Measurements from ENCODE around the gene RPL15.
A peak's percentile ranks its signal among the peaks of the same experiment; 100 is the strongest.
"Not testable (repeated sequence)": the region's sequence is repeated elsewhere in the genome, so short reads cannot be mapped to it uniquely, and the experiment has no call there.

RPL15 gene

DNA sequence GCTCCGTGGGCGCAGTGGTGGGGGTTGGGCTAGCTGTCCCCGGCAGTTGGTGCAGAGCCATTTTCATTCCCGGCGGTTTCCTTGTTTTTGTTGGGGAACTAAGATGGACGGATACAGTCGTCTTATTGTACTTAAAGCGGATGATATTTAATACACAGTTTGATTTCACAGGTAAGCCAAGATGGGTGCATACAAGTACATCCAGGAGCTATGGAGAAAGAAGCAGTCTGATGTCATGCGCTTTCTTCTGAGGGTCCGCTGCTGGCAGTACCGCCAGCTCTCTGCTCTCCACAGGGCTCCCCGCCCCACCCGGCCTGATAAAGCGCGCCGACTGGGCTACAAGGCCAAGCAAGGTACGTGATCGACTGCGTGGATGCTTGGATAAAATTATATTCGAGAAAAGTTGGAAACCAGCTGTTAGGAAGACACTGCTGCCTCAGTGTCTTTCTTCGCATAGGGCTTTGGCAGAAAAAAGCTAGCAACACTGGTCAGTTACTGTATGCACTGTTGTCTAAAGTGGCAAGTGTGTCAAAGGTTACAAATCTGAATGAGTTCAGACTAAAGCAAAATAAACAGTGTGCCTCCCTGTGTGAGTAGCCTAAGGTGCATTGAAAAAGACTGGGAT lies 859 bp downstream of the RPL15 start:
- Histone ChIP-seq H3K4me1 (ENCODE audit: insufficient read depth, low read length) (peaks cover 29% of the 10 kb centered on the region), H3K4me3 (ENCODE audit: low read depth in 1 of 2, low read length in 2 of 2) (peak overlapping the region; percentile 90 to 99), H3K36me3 (ENCODE audit: insufficient read depth, low read length) (peaks cover 39% of the 10 kb centered on the region), H3K27ac (ENCODE audit: low read depth, low read length) (peak overlapping the region; percentile 94), H3K9ac (ENCODE audit: low read length) (peak overlapping the region; percentile 90)
- H3K27me3 ChIP-seq (ENCODE audit: control insufficient read depth in 1 of 2, insufficient read depth in 2 of 2, low read length in 2 of 2); H3K9me3 ChIP-seq (ENCODE audit: low read length): not testable (repeated sequence)

- Histone ChIP-seq H3K36me3 (ENCODE audit: insufficient read depth, low read length) (peaks cover 39% of the 10 kb centered on the region), H3K4me3 (ENCODE audit: low read depth in 1 of 2, low read length in 2 of 2) (peak overlapping the region; percentile 90 to 99), H3K27ac (ENCODE audit: low read depth, low read length) (peak overlapping the region; percentile 94), H3K4me1 (ENCODE audit: insufficient read depth, low read length) (peaks cover 29% of the 10 kb centered on the region), H3K9ac (ENCODE audit: low read length) (peak overlapping the region; percentile 90)
- not testable (repeated sequence) for H3K9me3 ChIP-seq (ENCODE audit: low read length); H3K27me3 ChIP-seq (ENCODE audit: control insufficient read depth in 1 of 2, insufficient read depth in 2 of 2, low read length in 2 of 2)
Measured at GRCh38 chr3:23918331-23918730, 1.4 kb downstream of the RPL15 start.

DNA sequence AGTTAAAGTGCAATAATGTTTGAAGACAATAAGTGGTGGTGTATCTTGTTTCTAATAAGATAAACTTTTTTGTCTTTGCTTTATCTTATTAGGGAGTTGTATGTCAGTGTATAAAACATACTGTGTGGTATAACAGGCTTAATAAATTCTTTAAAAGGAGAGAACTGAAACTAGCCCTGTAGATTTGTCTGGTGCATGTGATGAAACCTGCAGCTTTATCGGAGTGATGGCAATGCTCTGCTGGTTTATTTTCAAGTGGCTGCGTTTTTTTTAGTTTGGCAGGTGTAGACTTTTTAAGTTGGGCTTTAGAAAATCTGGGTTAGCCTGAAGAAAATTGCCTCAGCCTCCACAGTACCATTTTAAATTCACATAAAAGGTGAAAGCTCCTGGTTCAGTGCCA lies 2.7 kb downstream of the RPL15 start:
- H3K9ac ChIP-seq (ENCODE audit: low read length), result no peak overlapping the region
- H3K27me3 ChIP-seq (ENCODE audit: control insufficient read depth in 1 of 2, insufficient read depth in 2 of 2, low read length in 2 of 2), result no peaks in the 10 kb centered on the region
- H3K9me3 ChIP-seq (ENCODE audit: low read length), result no peaks in the 10 kb centered on the region
- peaks cover 39% of the 10 kb centered on the region for H3K36me3 ChIP-seq (ENCODE audit: insufficient read depth, low read length)
- H3K4me3 ChIP-seq (ENCODE audit: low read depth in 1 of 2, low read length in 2 of 2), result no peak overlapping the region
- no peak overlapping the region for H3K27ac ChIP-seq (ENCODE audit: low read depth, low read length)
- H3K4me1 ChIP-seq (ENCODE audit: insufficient read depth, low read length), result peaks cover 29% of the 10 kb centered on the region

- Histone ChIP-seq H3K9ac (ENCODE audit: low read length) (no peak overlapping the region), H3K27me3 (ENCODE audit: control insufficient read depth in 1 of 2, insufficient read depth in 2 of 2, low read length in 2 of 2) (no peaks in the 10 kb centered on the region), H3K36me3 (ENCODE audit: insufficient read depth, low read length) (peaks cover 39% of the 10 kb centered on the region), H3K9me3 (ENCODE audit: low read length) (no peaks in the 10 kb centered on the region), H3K4me1 (ENCODE audit: insufficient read depth, low read length) (peaks cover 29% of the 10 kb centered on the region), H3K4me3 (ENCODE audit: low read depth in 1 of 2, low read length in 2 of 2) (no peak overlapping the region), H3K27ac (ENCODE audit: low read depth, low read length) (no peak overlapping the region)
Measured at GRCh38 chr3:23920151-23920655, 3.3 kb downstream of the RPL15 start.

DNA sequence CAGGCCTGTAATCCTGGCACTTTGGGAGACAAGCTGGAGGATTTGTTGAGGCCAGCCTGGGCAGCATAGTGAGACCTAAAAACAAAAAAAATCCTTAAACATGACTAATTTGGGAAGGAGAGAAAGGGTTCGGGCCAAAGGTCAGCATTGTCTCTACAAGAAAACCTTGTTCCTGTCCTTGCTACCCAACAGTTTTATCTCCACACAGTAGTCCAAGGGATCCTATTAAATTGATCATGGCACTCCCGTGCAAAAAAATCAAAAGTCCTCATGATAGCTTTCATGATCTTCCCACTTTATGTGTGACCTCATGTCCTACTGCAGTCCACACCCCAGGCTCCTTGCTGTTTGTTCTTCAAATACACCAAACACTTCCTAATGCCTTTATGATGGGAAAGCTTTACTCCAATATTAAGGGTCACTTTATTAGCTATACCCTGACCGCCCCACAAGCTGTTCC lies 4.2 kb downstream of the RPL15 start:
- no peak overlapping the region for H3K27ac ChIP-seq (ENCODE audit: low read depth, low read length)
- no peaks in the 10 kb centered on the region for H3K27me3 ChIP-seq (ENCODE audit: control insufficient read depth in 1 of 2, insufficient read depth in 2 of 2, low read length in 2 of 2)
- peaks cover 39% of the 10 kb centered on the region for H3K36me3 ChIP-seq (ENCODE audit: insufficient read depth, low read length)
- no peak overlapping the region for H3K9ac ChIP-seq (ENCODE audit: low read length)
- H3K9me3 ChIP-seq (ENCODE audit: low read length), result no peaks in the 10 kb centered on the region
- peaks cover 23% of the 10 kb centered on the region for H3K4me1 ChIP-seq (ENCODE audit: insufficient read depth, low read length)
- no peak overlapping the region for H3K4me3 ChIP-seq (ENCODE audit: low read depth in 1 of 2, low read length in 2 of 2)

- peaks cover 9% of the 10 kb centered on the region for H3K4me1 ChIP-seq (ENCODE audit: insufficient read depth, low read length)
- H3K9me3 ChIP-seq (ENCODE audit: low read length), result no peaks in the 10 kb centered on the region
- H3K27ac ChIP-seq (ENCODE audit: low read depth, low read length), result no peak overlapping the region
- no peak overlapping the region for H3K9ac ChIP-seq (ENCODE audit: low read length)
- H3K4me3 ChIP-seq (ENCODE audit: low read depth in 1 of 2, low read length in 2 of 2), result no peak overlapping the region
- H3K36me3 ChIP-seq (ENCODE audit: insufficient read depth, low read length), result peaks cover 30% of the 10 kb centered on the region
- H3K27me3 ChIP-seq (ENCODE audit: control insufficient read depth in 1 of 2, insufficient read depth in 2 of 2, low read length in 2 of 2), result no peaks in the 10 kb centered on the region
Measured at GRCh38 chr3:23923786-23924185, 6.9 kb downstream of the RPL15 start.

DNA sequence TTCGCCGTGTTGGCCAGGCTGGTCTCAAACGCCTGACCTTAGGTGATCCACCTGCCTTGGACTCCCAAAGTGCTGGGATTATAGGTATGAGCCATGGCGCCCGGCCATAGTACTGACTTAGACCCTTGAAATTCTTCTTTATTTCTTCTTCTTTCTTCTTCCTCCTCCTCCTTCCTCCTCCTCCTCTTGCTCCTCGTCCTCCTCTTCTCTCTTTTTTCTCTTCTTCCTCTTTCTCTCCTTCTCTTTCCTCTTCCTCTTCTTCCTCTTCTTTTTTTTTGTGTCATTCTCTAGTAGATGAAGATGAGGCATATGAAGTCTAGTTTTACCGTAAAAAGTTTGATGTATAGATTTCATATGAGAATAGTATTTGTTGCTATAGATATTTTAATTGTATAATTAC lies 9.3 kb downstream of the RPL15 start:
- H3K4me1 ChIP-seq (ENCODE audit: insufficient read depth, low read length), result no peaks in the 10 kb centered on the region
- H3K4me3 ChIP-seq (ENCODE audit: low read depth in 1 of 2, low read length in 2 of 2), result no peak overlapping the region
- no peaks in the 10 kb centered on the region for H3K9me3 ChIP-seq (ENCODE audit: low read length)
- H3K27me3 ChIP-seq (ENCODE audit: control insufficient read depth in 1 of 2, insufficient read depth in 2 of 2, low read length in 2 of 2), result no peaks in the 10 kb centered on the region
- peaks cover 11% of the 10 kb centered on the region for H3K36me3 ChIP-seq (ENCODE audit: insufficient read depth, low read length)
- H3K27ac ChIP-seq (ENCODE audit: low read depth, low read length), result no peak overlapping the region
- H3K9ac ChIP-seq (ENCODE audit: low read length), result no peak overlapping the region

- Histone ChIP-seq H3K27ac (ENCODE audit: low read depth, low read length) (no peak overlapping the region), H3K27me3 (ENCODE audit: control insufficient read depth in 1 of 2, insufficient read depth in 2 of 2, low read length in 2 of 2) (no peaks in the 10 kb centered on the region), H3K4me3 (ENCODE audit: low read depth in 1 of 2, low read length in 2 of 2) (no peak overlapping the region), H3K4me1 (ENCODE audit: insufficient read depth, low read length) (no peaks in the 10 kb centered on the region), H3K9me3 (ENCODE audit: low read length) (no peaks in the 10 kb centered on the region), H3K36me3 (ENCODE audit: insufficient read depth, low read length) (peaks cover 10% of the 10 kb centered on the region), H3K9ac (ENCODE audit: low read length) (no peak overlapping the region)
Measured at GRCh38 chr3:23926736-23927135, 9.8 kb downstream of the RPL15 start.

DNA sequence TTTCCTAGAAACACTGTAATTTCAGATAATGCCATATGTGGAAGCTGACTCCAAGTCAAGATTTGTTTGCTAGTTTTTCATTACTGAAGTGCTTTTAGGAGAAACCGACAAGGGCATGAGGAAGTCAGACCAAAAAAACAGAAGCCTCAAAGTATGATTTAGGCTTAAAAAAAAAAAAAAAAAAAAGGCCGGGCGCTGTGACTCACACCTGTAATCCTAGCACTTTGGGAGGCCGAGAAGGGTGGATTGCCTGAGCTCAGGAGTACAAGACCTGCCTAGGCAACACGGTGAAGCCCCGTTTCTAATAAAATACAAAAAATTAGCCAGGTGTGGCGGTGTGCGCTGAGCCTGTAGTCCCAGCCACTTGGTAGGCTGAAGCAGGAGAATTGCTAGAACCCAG lies 11.6 kb downstream of the RPL15 start:
- Histone ChIP-seq H3K4me1 (ENCODE audit: insufficient read depth, low read length) (no peaks in the 10 kb centered on the region), H3K4me3 (ENCODE audit: low read depth in 1 of 2, low read length in 2 of 2) (no peak overlapping the region), H3K36me3 (ENCODE audit: insufficient read depth, low read length) (no peaks in the 10 kb centered on the region), H3K27me3 (ENCODE audit: control insufficient read depth in 1 of 2, insufficient read depth in 2 of 2, low read length in 2 of 2) (no peaks in the 10 kb centered on the region), H3K9me3 (ENCODE audit: low read length) (no peaks in the 10 kb centered on the region), H3K9ac (ENCODE audit: low read length) (no peak overlapping the region), H3K27ac (ENCODE audit: low read depth, low read length) (no peak overlapping the region)

DNA sequence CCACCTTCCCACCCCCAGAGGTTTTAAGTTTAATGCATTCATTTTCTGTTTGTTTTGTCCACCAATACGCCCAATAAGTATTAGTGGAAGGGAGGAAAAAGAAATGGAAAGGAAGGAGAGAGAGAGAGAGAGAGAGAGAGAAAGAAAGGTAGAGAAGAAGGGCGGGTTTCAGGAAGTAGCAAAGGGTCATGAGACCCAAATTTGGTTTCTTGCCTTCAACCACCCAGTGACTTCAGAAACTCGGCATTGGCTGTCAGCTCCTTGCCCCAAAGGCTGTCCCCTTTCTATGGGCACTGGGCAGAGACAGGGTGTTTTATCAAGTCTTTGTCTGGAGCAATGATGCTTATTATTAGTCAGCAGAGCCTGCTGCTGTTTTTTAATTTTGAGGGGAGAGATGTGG lies 14.7 kb downstream of the RPL15 start:
- Histone ChIP-seq H3K36me3 (ENCODE audit: insufficient read depth, low read length) (no peaks in the 10 kb centered on the region), H3K4me3 (ENCODE audit: low read depth in 1 of 2, low read length in 2 of 2) (no peak overlapping the region), H3K27ac (ENCODE audit: low read depth, low read length) (no peak overlapping the region), H3K9ac (ENCODE audit: low read length) (no peak overlapping the region), H3K9me3 (ENCODE audit: low read length) (no peaks in the 10 kb centered on the region), H3K4me1 (ENCODE audit: insufficient read depth, low read length) (no peaks in the 10 kb centered on the region), H3K27me3 (ENCODE audit: control insufficient read depth in 1 of 2, insufficient read depth in 2 of 2, low read length in 2 of 2) (no peaks in the 10 kb centered on the region)

GRCh38 chr3:23932571-23932970 lies 15.6 kb downstream of the RPL15 start:
- Histone ChIP-seq H3K27me3 (ENCODE audit: control insufficient read depth in 1 of 2, insufficient read depth in 2 of 2, low read length in 2 of 2) (no peaks in the 10 kb centered on the region), H3K9me3 (ENCODE audit: low read length) (no peaks in the 10 kb centered on the region), H3K4me3 (ENCODE audit: low read depth in 1 of 2, low read length in 2 of 2) (no peak overlapping the region), H3K4me1 (ENCODE audit: insufficient read depth, low read length) (no peaks in the 10 kb centered on the region), H3K27ac (ENCODE audit: low read depth, low read length) (no peak overlapping the region), H3K9ac (ENCODE audit: low read length) (no peak overlapping the region), H3K36me3 (ENCODE audit: insufficient read depth, low read length) (no peaks in the 10 kb centered on the region)

GRCh38 chr3:23934253-23934652 lies 17.3 kb downstream of the RPL15 start:
- Histone ChIP-seq H3K27me3 (ENCODE audit: control insufficient read depth in 1 of 2, insufficient read depth in 2 of 2, low read length in 2 of 2) (no peaks in the 10 kb centered on the region), H3K9ac (ENCODE audit: low read length) (no peak overlapping the region)

More at GRCh38 chr3:23934253-23934652, 17.3 kb downstream of the RPL15 start:
- Histone ChIP-seq H3K36me3 (ENCODE audit: insufficient read depth, low read length) (no peaks in the 10 kb centered on the region), H3K4me1 (ENCODE audit: insufficient read depth, low read length) (no peaks in the 10 kb centered on the region), H3K27ac (ENCODE audit: low read depth, low read length) (no peak overlapping the region), H3K4me3 (ENCODE audit: low read depth in 1 of 2, low read length in 2 of 2) (no peak overlapping the region), H3K9me3 (ENCODE audit: low read length) (no peaks in the 10 kb centered on the region)
